GM18502 (cell line): Measurements from ENCODE around the gene PPP2R3C.
"Not testable (repeated sequence)": the region's sequence is repeated elsewhere in the genome, so short reads cannot be mapped to it uniquely, and the experiment has no call there.

ENCODE experiments used
- ATAC-seq: cut with Tn5 transposase; IDR thresholded peaks from one replicate; pipeline ENCODE4 v1.9.1; 2021; ENCODE audit warnings: mild to moderate bottlenecking; ENCODE audit not compliant: unreplicated experiment, poor library complexity

The PPP2R3C gene

DNA sequence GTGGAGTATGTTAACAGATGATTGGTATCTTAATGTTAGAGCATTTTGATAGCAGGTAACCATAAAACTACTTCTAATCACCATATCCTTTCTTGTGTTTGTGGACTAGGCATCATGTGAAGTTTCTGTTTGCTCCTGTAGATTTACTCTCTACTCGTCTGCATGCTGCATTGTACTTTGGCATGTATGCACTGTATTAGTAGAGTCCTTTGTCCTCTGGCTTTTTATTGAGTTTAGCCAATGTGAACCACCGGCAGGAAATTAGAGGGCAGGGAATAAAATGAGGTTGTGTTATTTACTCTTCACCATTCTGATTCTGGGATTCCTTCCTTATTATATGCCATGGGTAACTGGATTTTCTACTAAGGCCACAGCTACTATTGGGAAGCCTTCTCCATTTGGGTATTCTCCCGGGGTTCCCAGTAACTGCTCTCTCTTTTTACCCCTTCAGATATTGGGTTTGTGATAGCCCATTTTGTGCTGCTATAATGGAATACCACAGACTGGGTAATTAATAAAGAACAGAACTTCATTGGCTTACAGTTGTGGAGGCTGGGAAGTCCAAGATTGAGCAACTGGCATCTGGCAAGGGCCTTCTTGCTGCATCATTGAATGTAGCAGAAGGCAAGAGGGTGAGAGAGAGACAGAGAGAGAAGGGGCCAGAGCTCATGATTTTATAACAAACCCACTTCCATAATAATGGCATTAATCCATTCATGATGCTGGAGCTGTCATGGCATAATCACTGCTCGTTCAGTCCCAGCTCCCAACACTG is 53.4 kb downstream of the PPP2R3C start:
- ATAC-seq = no peak

DNA sequence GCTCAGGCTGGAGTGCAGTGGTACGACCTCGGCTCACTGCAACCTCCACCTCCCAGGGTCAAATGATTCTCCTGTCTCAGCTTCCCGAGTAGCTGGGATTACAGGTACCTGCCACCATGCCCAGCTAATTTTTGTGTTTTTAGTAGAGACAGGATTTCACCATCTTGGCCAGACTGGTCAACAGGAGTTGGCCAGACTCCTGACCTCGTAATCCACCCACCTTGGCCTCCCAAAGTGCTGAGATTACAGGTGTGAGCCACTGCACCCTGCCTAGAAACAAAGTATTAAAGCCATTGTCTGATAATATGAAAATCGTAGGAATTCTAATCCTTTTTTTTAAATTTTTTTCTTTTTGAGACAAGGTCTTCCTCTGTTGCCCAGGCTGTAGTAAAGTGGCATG is 56.1 kb downstream of the PPP2R3C start:
- ATAC-seq = not testable (repeated sequence)

DNA sequence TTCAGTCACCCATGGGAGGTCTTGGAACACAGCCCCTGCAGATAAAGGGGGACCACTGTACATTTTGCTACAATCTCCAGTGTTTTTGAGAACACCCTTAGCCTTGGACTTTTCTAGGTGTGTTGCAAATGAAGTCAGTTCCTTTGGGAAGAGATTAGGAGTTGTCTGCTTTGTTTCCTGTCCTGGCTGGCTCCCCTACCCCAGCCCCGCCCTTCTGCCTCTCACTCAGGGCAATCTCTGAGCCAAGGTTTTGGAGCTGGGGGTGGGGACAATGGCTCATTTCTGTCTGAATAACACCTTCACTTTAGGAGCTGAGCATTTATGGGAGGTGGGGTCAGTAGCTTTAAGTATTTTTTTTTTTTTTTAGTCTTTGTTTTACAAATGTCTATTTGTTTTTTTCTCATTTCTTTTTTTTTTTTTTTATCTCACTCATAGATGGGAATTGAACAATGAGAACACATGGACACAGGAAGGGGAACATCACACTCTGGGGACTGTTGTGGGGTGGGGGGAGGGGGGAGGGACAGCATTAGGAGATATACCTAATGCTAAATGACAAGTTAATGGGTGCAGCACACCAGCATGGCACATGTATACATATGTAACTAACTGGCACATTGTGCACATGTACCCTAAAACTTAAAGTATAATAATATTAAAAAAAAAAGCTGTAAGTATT is 60.5 kb downstream of the PPP2R3C start:
- not testable (repeated sequence) for ATAC-seq

DNA sequence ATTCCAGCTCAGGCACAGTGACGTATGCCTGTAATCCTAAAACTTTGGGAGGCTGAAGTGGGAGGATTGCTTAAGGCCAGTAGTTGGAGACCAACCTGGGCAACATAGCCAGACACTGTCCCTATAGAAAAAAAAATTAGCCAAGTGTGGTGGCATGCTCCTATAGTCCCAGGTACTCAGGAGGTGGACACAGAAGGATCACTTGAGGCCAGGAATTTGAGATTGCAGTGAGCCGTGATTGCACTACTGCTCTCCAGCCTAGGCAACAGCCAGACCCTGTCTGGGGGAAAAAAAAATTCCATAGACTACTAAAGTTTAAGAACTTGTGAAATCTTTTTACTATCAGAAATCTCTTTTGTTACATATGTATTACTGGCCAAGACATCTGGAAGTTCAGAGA is 69.2 kb downstream of the PPP2R3C start:
- ATAC-seq = no peak

DNA sequence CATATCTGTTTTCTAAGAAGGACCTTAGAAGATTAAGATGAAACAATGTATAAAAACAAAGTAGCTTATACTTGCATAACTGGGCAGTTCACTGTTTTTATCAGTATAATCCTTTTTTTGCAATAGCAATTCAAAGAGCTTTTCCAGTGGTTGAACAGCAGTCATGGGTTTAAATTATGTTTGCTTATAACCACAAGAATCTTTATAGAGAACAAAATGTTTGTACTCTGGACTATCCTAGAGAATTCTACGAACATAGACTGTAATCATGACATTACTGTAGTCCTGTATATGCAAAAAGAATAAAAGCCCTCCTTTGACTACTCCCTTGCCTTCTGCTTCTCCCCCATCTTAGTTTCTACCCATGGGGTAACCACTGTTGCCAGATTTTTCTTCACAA is 70.0 kb downstream of the PPP2R3C start:
- no peak for ATAC-seq

DNA sequence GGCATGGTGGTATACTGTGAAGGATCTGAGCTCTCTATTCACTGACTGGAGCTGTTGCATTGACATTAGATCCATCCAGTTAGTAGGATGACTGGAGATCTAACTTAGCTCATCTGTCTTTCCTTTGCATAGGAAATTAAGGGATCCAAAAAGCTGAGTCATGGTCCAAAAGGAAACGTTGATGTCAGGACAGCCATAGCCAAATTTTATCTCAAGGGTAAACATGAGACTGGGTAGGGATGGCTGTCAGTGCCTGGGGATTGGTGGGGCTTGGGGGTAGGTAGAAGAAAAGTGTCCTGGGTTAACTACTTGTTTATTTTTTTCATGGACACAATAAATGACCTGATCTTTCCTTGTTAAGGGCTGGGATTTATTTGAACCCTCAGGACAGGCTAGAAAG is 71.1 kb downstream of the PPP2R3C start:
- no peak for ATAC-seq

DNA sequence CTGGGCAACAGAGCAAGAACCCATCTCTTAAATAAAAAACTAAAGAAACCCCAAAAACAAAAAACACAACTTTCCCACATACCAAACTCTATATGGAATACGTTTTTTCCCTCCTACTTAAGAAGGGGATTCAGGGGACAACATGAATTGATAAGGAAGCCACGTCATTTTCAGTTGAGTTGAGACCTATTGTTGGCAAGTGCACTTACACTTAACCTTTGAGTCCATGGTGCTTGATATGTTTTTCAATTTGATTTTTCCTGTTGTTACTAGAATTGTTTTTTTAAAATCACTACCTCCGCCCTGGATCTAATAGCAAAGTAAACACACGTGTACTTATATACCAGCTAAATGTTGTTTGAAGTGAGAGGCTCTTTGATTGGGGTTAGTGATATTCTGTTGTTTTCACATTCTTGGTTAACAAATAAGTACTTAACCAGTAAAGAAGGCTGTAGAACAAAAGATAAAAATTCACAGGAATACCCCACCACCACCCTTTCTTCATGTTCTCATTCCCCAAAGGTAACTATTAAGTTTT is 73.7 kb downstream of the PPP2R3C start:
- ATAC-seq = no peak

DNA sequence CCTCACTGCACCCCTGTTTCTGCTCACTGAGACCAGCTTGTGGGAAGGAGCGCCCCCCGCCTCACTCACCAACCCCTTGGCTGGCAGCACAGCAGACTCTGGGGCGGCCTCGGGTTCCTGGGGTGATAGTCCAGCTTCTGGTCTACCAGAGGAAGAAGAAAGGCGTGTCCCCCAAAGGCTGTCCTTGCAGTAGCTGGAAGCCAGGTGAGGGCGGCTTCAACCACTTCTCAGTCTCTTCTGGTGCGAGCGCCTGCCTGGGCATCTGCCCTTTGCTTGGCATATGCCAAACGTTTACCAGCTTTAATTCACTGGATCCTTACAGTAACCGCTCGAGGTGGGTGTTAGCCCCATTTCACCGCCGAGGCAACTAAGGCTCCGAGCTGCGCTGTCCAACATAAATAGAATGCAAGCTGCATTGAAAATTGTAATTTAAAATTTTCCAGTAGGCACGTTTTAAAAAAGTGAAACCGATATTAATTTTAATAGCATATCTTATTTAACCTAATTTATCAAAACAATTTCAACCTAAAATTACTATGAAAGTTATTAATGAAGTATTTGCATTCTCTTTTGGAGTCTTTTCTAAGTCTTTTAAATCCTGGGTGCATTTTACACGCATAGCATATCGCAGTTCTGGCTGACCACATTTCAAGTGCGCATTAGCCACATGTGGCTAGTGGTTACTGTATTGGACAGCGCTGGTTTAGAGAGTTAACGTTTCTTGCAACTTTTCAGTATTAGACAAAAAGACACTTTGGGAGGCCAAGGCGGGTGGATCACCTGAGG is 74.8 kb downstream of the PPP2R3C start:
- peak; percentile 33 for ATAC-seq

DNA sequence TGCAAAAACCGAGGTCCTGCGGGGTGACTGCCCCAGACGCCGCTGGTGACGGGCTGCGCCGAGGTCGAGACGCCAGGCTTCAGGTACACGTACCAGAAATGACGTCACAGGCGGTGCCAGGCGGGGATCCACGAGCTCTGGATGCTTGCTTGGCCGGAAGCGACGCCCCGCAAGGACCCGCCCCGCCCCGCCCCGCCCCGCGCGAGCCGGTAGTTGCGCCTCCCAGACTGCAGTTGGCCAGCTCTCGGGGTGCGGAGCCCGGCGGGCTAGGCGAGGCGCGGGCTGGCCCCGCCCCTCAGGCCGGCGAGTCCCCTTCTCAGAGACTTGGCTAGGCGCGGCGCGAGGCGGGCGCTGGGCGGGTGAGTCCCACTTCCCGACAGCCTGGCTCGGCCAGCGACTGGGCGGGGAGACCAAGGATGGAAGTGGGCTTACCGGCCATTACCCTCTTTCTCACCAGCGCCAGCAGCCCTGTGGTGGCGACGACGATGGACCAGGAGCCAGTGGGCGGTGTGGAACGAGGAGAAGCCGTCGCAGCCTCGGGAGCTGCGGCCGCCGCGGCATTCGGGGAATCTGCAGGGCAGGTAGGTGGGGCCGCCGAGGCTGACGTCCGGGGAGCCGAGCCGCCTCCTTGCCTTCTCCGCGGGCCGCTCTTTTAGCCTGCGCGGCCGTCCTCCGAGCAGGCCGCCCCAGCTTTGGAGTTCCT is 75.6 kb downstream of the PPP2R3C start, which contains the start of gene FAM177A1:
FAM177A1 (plus strand) TSS at position 225 of the 703 bp plus-strand sequence; CDS start at position 417, 192 bp downstream.
- ATAC-seq = peak; percentile 95

DNA sequence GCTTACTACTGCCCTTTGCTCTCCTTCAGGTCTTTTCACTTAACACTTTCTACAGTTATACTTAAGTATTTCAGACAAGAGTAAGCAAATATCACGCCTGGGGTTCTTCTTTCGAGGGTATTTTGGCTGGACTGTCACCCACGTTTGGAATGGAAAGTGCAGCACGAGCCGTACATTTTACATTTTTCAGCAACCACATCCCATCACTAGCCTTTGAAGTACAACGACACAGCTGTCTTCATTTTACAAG is 76.1 kb downstream of the PPP2R3C start:
- no peak for ATAC-seq

DNA sequence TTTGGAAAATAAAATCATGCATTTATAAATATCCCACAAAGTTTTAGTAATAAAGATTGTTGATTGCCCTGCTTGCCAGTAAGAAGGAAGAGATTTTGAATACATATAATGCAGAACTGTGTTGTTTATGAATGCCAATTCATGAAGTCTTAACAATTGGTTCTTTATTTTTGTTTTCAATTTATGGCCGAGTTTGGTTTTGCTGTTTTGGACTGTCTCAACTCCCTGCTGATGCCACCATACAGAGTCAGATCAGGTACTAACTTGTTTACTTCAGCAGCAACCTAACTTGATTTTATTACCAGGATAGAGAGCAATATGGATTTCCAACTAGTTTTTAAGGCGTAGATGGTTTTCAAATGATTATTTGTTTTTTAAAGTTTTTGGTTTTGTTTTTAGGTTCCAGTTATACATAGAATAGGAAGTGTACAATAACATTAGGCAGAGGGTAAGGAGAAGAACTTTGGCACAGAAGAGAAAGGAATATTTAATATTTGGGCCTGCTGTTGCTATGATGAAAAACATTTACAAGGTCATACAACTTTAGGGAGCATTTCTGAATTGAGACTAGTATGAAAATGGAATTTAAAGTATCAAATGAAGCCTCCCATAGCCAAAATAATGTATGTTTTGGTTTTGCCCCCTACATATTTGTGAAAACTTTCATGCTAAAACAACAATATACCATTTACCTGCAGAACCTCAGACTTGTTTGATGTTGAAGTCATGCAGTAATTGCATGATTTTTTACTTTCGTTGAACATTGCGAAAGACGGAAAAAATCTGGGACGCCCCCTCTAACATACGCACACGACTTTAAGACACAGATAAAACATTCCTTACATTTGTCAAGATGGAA is 76.6 kb downstream of the PPP2R3C start:
- ATAC-seq = no peak

DNA sequence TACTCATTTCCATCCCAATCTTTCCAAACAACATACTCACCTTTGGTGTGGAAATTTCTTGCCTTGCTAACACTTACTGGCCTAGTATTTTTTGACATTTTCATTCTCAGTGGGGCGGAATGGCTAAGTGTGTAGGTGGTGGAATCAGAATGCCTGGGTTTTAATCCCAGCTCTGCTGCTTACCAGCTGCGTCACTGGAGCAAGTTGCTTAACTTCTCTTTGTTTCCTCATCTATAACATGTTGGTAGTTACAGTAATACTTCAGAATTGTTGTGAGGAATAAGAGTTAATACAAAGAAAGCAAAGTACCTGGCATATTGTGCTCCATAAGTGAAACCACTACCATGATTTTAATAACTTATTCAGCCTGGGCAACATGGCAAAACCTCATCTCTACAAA is 78.7 kb downstream of the PPP2R3C start:
- ATAC-seq = no peak

DNA sequence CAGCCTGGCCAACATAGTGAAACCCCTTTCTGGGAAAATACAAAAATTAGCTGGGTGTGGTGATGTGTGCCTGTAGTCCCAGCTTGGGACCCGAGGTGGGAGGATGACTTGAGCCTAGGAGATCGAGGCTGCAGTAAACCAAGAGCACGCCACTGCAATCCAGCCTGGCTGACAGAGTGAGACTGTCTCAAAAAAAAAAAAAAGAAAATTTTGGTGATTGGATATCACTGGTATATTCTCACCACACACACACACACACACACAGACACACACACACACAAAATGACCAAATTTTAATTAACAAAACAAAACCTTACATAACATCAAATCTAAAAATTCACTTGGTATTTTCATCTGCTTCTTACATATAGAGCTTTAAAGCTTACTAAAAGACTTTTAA is 79.2 kb downstream of the PPP2R3C start:
- ATAC-seq = no peak

DNA sequence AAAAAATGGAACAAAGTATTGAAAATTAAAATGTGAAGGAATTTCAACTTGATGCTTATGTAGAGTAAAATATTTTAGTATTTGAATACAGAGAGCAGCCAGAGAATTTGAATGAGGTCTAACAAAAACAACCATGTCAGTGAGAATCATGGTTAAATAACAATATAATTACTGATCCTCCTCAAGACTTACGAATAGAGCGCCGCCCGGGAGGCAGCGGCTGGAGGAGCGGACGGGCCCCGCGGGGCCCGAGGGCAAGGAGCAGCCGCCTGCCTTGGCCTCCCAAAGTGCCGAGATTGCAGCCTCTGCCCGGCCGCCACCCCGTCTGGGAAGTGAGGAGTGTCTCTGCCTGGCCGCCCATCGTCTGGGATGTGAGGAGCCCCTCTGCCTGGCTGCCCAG is 83.5 kb downstream of the PPP2R3C start:
- ATAC-seq = not testable (repeated sequence)
